Transverse colon (tissue), 4 donors: ENCODE data around the gene SVIL. TPM values are rescaled to one million over a fixed set of nuclear protein-coding genes. Genes with fewer than 3 reads are reported as not detected.
A peak's percentile ranks its signal among the peaks of the same experiment; 100 is the strongest.

Experiments
- DNase-seq: peaks from one replicate; pipeline ENCODE4 v3.0.0-alpha.2; 2019
- H3K27ac ChIP-seq, 4 donors: fragments of 200-600 bp; sonication (generic); 2 replicates each; pipeline ENCODE4 v1.5.1; 2016 to 2018; ENCODE audit warnings: inconsistent platforms in 4 of 4
- H3K27me3 ChIP-seq: fragments of 200-600 bp; sonication (generic); 2 replicates; pipeline ENCODE4 v1.5.1; 2017; ENCODE audit warnings: inconsistent platforms
- H3K36me3 ChIP-seq, 4 donors: fragments of 200-600 bp; sonication (generic); 2 replicates each; pipeline ENCODE4 v1.5.1; 2017 to 2019; ENCODE audit warnings: inconsistent platforms in 4 of 4
- H3K4me1 ChIP-seq, 4 donors: fragments of 200-600 bp; sonication (generic); 2 replicates each; pipeline ENCODE4 v1.5.1; 2017 to 2020; ENCODE audit warnings: inconsistent platforms in 4 of 4
- H3K4me3 ChIP-seq, 4 donors: fragments of 200-600 bp; sonication (generic); 1 replicate in 1 of 4; 2 replicates in 3 of 4; pipeline versions ENCODE4 v1.5.1 to v1.6.1; 2017 to 2019; ENCODE audit warnings: inconsistent platforms in 4 of 4
- H3K9me3 ChIP-seq, 2 donors: fragments of 200-600 bp; sonication (generic); 2 replicates each; pipeline ENCODE4 v1.5.1; 2017 to 2019; ENCODE audit warnings: inconsistent platforms in 2 of 2
- CTCF ChIP-seq, 5 experiments: fragments of 200-600 bp in 3 of 5; fragments of 450-650 bp in 2 of 5; sonication (generic) in 3 of 5; IDR thresholded peaks; 1 replicate in 2 of 5; 2 replicates in 3 of 5; pipeline ENCODE4 v1.5.1; 2016 to 2017; ENCODE audit warnings: antibody characterized with exemption in 5 of 5, inconsistent platforms in 3 of 5, mild to moderate bottlenecking in 2 of 5, moderate library complexity in 1 of 5
- EP300 ChIP-seq: sonication (generic); formaldehyde crosslinking; IDR thresholded peaks from one replicate; pipeline ENCODE4 v1.6.1; 2017; ENCODE audit warnings: antibody characterized with exemption, low read depth
- POLR2A ChIP-seq: fragments of 450-650 bp; IDR thresholded peaks from one replicate; pipeline ENCODE4 v1.6.1; 2016; ENCODE audit warnings: antibody characterized with exemption, mild to moderate bottlenecking, moderate library complexity
- POLR2AphosphoS5 ChIP-seq, 3 donors: sonication (generic); formaldehyde crosslinking; IDR thresholded peaks; one replicate each; pipeline ENCODE4 v1.6.1; 2016; ENCODE audit warnings: antibody characterized with exemption in 3 of 3
- WGBS, 2 donors: methylation state at CpG; one replicate each; pipeline ENCODE4 v1.1.5; 2018; ENCODE audit warnings: low coverage in 1 of 2; 5-methylcytosine and 5-hydroxymethylcytosine counted together
- in situ Hi-C, 4 donors: fragments of 200-750 bp; cut with MboI; loops; one replicate each; pipeline versions ENCODE4 v1.15.0 to v1.15.1; 2017; ENCODE audit warnings: low sequenced_read_pairs in 3 of 4, low pct_ligation_motif_present in 1 of 4, low pct_unique_long_range_greater_than_20kb in 1 of 4
- intact Hi-C: fragments of 100-400 bp; cut with DNase I; formaldehyde crosslinking; loops from one replicate; pipeline ENCODE4 v1.15.1; 2023; ENCODE audit warnings: low total_unique reads
- total RNA-seq, 4 donors: library from RNA; depleted of rRNA; stranded (reverse); fragments of >200 nt; gene quantifications; one replicate each; pipeline ENCODE4 v1.1.0, GENCODE V29; 2016

SVIL gene
- total RNA-seq, 4 donors from 2014 or later: 146 to 192 (median 156) TPM

GRCh38 chr10:29619241-29619669 is 15.5 kb downstream of the SVIL start:
- in situ Hi-C loops: no loop called here
- no peak for DNase-seq
- H3K4me3 ChIP-seq: peak overlapping the region in 1 of 4 donors; percentile 20
- 20 to 38% methylated on average over 5 of the region's 5 CpGs for WGBS, 2 donors
- no peaks in the 10 kb centered on the region for H3K9me3 ChIP-seq
- intact Hi-C loops: no loop called here
- H3K27ac ChIP-seq: peak overlapping the region; percentile 86 to 91 (median 88)
- no peaks in the 10 kb centered on the region for H3K27me3 ChIP-seq
- no peak for TF ChIP-seq POLR2A
- TF ChIP-seq EP300: peak; percentile 72
- peak; percentile 70 to 95 (median 92) for TF ChIP-seq POLR2AphosphoS5 (IDR thresholded peaks at IDR 0.05)
- TF ChIP-seq CTCF (IDR thresholded peaks at IDR 0.05): no peak
- peaks cover 12 to 82% (median 42%) of the 10 kb centered on the region in 4 donors for H3K4me1 ChIP-seq
- H3K36me3 ChIP-seq: no peaks in the 10 kb centered on the region

GRCh38 chr10:29618341-29619171 is 16.2 kb downstream of the SVIL start:
- WGBS, 2 donors: 40 to 47% methylated on average over 11 to 14 of the region's 14 CpGs
- no peak for TF ChIP-seq EP300
- TF ChIP-seq POLR2A: no peak
- TF ChIP-seq CTCF (IDR thresholded peaks at IDR 0.05): no peak
- TF ChIP-seq POLR2AphosphoS5 (IDR thresholded peaks at IDR 0.05): no peak
- H3K9me3 ChIP-seq: no peaks in the 10 kb centered on the region
- in situ Hi-C loops (no loop called here), intact Hi-C loops (no loop called here)
- H3K27ac ChIP-seq: peak overlapping the region; percentile 86 to 91 (median 88)
- H3K27me3 ChIP-seq: no peaks in the 10 kb centered on the region
- peaks cover 12 to 76% (median 40%) of the 10 kb centered on the region in 4 donors for H3K4me1 ChIP-seq
- peak; percentile 71 for DNase-seq
- peak overlapping the region in 1 of 4 donors; percentile 20 for H3K4me3 ChIP-seq
- no peaks in the 10 kb centered on the region for H3K36me3 ChIP-seq

- intact Hi-C loops: no loop called here
- TF ChIP-seq CTCF (IDR thresholded peaks at IDR 0.05) (no peak), EP300 (no peak), POLR2AphosphoS5 (IDR thresholded peaks at IDR 0.05) (peak; percentile 31 to 49 (median 43))
- Histone ChIP-seq H3K27ac (peak overlapping the region; percentile 86 to 91 (median 88)), H3K27me3 (no peaks in the 10 kb centered on the region), H3K4me1 (peaks cover 12 to 69% (median 38%) of the 10 kb centered on the region in 4 donors), H3K36me3 (no peaks in the 10 kb centered on the region), H3K9me3 (no peaks in the 10 kb centered on the region), H3K4me3 (no peak overlapping the region)
- DNase-seq: no peak
- 43 to 48% methylated on average over 4 to 8 of the region's 8 CpGs for WGBS, 2 donors
- in situ Hi-C loops: no loop called here
Measured at GRCh38 chr10:29617880-29618340, 16.9 kb downstream of the SVIL start.

GRCh38 chr10:29616542-29616941 is 18.2 kb downstream of the SVIL start:
- H3K27me3 ChIP-seq: no peaks in the 10 kb centered on the region
- TF ChIP-seq EP300 (no peak), POLR2AphosphoS5 (IDR thresholded peaks at IDR 0.05) (no peak), CTCF (IDR thresholded peaks at IDR 0.05) (no peak), POLR2A (no peak)
- H3K36me3 ChIP-seq: no peaks in the 10 kb centered on the region
- intact Hi-C loops: no loop called here
- peaks cover 12 to 72% (median 41%) of the 10 kb centered on the region in 4 donors for H3K4me1 ChIP-seq
- in situ Hi-C loops: no loop called here
- DNase-seq: peak; percentile 42
- 39 to 65% methylated on average over 5 to 6 of the region's 6 CpGs for WGBS, 2 donors
- H3K9me3 ChIP-seq: no peaks in the 10 kb centered on the region
- H3K4me3 ChIP-seq: no peak overlapping the region
- peak overlapping the region; percentile 86 to 91 (median 88) for H3K27ac ChIP-seq
